ENCODE measurements around the gene TMEM143.

GRCh38 chr19:48364598-48365348 is 1.0 kb upstream of the TMEM143 start:
- TF ChIP-seq CTCF (IDR thresholded peaks at IDR 0.05) (no peak), POLR2A (IDR thresholded peaks at IDR 0.05) (no peak)

All from esophagus squamous epithelium (tissue), 4 donors.